ENCODE results near the gene BCAP31.

GRCh38 chrX:153704021-153704526, 20.1 kb downstream of the BCAP31 start:
- TF ChIP-seq CTCF (IDR thresholded peaks at IDR 0.05) (no peak), POLR2A (IDR thresholded peaks at IDR 0.05) (no peak)

Data from thyroid gland (tissue), 4 donors.